GM19035 (cell line): Measurements from ENCODE around the gene PRRC2B.

Source experiments
- ATAC-seq: cut with Tn5 transposase; IDR thresholded peaks from one replicate; pipeline ENCODE4 v1.9.1; 2021; ENCODE audit not compliant: unreplicated experiment

The PRRC2B gene

DNA sequence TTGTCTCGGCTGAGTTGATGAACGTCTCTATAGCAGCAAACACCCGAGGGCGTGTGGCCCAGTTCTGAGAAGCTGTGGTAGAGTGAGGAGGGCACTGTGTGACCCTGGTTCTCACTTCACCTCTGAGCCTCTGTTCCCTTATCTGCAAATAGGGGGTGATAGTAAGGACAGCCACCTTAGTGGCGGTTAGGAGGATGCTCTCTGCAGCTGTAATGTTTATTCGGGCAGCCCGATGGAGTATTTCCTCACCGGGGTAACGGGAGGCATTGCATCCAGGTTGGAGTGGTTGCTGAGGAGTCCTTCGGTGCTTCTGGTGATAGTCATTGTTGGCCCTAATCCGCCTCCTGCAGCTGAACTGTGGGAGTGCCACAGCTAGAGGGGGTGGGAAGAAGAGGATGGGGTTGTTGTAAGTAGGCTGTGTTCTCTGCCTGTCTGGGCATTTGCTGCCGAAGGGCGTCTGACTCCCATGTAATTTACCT lies 13.9 kb downstream of the PRRC2B start:
- ATAC-seq: no peak

DNA sequence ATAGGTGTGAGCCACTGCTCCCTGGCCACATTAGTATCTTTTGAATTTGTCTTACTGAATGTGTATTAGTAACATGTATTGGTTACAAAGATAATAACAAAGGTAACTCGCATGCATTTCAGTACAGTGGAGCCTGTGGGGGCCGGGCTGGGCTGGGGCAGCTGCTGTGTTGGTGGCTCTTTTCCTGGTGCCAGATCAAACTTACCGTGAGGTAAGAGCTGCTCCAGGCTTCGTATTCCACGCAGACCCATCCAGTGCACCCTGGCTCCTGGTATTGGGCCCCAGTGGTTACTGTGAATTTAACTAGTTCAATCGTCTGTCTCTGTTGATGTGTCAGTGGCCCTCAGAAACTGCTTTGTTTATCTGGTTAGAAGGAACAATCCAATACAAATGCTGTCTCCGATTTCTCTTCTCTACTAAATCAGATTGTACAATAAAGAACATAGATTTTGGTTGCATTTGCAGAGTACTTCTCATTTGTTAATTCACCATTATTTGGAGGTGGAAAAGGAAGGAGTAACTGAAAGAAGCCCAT lies 15.6 kb downstream of the PRRC2B start:
- ATAC-seq: no peak

DNA sequence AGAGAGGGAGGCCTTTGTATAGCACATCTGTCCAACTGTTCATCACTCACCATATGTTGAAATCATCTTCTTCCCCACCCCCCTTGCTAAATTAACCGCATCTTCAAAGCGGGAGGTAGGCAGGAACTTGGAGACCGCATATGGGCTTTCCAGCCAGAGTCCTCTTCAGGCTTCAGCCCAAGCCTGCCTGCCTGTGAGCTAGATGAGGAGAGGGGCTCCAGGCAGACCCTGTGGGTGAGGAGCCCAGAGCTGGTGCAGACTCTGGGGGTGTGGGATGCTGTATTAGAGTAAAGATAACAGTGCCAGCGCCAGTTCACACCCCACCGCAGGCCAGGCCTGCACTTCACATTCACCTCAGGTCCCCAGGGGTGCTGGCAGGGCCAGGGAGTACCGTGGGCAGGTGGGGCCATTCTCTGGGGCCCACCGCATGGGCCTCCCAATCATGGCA lies 16.2 kb downstream of the PRRC2B start:
- no peak for ATAC-seq

DNA sequence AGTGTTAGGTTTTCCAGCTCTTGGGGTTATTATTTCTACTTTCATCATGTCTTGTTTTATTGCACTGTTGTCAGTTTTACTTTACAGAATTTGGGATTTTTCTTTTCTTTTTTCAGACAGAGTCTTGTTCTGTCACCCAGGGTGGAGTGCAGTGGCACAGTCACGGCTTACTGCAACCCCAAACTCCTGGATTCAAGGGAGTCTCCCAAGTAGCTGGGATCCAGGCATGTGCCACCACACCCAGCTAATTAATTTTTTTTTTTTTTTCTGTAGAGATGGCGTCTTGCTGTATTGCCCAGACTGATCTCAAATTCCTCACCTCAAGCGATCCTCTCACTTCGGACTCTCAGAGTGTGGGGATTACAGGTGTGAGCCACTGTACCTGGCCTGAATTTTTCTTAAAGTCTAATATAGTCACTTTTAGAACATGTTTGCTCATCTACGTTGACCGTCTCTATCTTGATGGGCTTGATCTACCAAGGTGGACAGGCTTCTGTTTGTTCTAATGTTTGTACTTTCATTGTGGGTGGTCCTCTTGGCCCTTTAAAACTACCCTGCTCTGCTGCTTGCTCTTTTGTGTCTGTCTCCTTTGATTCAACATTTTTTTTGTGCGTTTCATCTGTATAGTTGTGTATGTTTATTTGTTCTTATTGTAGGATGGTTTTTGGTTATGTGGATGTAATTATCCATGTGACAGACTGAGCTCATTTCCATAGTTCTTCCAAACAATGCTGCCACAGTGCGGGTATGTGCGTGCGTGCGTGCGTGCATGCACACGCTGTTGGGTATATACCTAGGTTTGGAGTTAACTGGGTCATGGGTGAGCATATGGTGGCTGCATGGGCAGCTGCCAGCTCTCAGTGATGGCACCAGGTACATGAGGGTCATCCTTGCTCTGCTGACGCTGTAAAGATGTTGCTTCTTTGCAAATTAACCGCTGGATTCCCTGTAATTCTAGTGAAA lies 18.1 kb downstream of the PRRC2B start:
- ATAC-seq: no peak

DNA sequence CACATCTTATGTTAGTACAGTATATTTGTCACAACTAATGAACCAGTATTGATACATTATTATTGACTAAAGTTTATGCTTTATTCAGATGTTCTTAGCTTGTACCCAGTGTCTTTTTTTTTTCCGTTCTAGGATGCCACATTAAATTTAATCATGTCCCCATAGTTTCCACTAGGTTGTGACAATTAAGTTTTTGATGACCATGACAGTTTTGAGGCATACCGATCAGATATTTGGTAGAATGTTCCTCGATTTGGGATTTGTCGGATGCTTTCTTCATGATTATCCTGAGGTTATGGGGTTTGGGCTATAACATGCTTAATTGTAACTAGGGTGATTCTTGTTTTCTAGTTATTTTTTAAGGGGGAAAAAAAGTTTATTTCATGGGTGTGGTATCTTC lies 22.6 kb downstream of the PRRC2B start:
- no peak for ATAC-seq

DNA sequence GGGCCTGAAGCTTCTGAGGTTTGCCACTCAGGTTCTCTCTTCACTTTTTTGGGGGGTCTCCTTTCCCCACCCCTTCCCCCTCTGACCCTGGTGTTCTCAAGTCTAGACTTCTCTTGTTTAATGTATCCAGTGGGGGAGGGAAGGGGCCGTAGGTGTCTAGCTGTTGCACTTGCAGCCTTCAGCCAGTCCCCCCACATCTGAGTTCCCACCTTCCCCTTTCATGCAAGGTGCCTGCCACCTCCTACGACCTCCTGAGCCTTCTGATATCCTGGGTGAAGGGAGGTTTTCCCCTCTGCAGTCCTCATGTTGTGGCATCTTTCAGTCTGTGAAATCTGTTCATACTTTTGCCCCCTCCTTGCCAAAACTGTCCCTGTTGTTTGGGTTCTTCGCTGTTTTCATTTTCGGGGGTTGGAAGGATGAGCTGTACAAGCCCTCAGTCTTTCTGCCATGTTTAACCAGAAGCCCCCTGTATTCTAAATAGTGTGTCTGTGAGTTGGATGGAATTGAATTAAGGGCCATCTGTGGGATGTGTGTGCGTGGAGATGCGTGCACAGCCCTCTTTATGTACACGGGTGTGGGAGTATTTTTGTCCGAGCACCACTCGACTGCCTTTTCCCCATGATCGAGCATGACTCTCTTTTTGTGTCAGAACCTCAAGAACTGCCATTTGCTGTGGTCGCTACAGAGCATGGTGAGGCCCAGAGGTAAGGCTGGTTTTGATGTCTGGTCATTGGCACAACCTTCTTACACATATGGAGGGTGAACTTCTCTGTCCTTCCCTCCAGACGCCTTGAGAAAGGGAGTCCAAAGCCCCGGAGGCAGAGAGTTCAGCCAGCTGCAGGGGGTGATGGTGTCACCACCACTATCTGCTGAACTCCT lies 23.6 kb downstream of the PRRC2B start:
- no peak for ATAC-seq

DNA sequence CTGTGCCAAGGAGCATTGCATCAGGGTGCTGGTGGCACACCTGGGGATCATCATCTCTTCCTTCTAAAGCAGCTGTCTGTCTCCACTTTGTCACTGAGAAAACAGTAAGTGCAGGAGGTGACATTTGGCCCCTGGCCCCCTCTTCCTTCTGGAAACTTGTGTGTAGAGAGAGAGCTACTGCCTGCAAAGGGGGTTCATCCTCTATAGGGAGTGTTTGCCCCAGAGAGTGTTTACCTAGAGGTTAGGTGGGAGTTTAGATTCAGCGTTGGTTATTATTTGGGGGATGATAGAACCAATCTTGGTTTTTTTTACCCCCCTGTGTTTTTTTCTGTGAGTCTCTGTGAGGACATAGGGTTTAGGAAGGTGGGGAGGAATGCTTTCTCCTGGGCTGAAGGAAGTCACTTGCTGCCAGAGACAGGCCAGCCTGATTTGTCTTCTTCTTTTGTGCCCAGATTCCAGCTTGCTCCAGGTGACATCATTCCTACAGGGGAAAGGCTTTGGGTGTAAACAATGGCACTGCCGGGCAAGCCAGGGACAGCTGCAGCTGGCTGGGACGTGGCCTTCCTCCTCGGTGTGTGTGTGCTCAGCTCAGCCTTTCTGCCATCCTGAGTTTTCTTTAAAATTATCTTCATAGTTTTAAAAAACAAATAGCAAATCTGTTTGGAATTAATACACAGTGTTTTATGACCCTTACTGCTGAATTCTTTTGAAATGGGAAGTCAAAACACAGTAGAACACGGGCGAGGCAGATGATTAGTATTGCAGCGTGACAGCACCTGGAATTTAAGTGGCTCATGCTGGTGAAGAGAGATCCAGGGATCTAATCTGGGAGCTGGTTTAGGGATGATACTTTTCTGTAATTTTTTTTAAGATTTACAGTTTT lies 24.5 kb downstream of the PRRC2B start:
- ATAC-seq: no peak

DNA sequence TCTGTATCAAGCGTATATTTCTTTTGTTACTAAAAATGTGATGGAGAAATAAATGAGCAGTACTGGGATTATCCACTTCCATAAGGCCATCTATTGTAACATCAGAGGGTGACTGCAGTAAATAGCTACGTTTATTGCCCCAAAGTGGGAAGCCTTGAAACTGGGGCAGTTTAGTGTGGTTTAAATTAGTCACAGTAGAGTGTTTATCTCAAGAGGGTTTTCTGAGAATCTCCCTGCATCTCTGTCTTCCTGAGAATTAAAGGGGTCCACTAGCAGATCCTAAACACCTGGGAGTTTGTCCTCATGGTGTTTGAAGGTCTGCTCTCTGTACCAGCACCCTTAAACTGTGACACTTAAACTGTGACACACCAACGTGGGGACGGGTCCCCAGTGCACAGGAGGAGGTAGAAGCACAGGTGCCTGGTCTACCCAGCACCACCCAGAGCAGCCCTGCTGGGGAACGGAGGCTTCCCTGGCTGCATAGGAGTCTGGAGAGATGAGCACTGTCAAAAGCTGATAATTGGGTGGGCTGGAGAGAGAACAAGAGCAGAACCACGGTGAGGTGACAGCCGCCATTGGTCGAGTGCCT lies 25.2 kb downstream of the PRRC2B start:
- no peak for ATAC-seq

DNA sequence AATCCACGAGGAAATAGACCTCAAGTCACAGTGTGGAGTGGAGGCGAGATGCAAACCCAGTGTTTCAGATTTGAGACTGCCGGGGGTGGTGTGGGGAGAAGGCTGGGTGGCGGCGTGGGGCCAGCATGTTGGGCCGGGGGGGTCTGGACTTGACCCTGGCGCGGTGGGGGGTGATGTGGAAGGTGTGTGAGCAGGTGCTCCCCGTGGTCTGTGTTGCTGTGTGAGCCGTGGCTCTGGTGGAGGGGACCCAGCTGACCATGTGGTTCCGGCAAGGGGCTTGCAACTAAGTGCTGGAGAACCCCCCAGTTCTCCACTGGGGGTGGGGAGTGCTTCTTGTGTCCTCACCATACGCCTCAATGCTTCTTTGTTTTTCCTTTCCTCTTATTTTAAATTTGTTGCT lies 25.8 kb downstream of the PRRC2B start:
- ATAC-seq: no peak

DNA sequence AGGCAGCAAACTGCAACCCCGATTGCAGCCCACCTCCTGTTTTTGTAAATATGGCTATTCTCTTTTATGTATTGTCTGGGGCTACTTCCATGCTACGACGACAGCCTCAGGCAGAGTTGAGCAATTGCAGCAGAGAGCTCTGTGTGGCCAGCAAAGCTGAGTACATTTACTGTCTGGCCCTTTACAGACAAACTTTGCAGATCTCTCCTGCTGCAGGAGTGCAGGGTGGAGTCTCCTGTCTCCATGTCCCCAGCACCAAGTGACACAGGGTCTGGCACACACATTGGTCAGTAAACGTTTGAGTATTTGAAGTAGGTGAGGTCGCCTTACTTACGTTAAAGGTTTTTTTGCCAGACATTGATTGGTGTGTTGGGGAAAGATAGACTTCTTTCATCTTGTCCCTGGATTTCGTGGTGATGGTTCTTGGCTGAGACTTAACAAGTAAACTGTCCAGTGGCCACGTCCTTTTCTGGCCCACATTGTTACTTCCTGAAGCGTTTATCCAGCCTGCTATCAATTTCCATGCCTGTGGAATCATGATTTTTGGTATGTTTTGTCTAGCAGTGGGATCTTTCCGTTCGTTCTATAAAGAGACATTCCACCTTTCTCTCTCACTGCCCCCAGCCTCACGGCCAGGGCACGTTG lies 27.2 kb downstream of the PRRC2B start:
- no peak for ATAC-seq

DNA sequence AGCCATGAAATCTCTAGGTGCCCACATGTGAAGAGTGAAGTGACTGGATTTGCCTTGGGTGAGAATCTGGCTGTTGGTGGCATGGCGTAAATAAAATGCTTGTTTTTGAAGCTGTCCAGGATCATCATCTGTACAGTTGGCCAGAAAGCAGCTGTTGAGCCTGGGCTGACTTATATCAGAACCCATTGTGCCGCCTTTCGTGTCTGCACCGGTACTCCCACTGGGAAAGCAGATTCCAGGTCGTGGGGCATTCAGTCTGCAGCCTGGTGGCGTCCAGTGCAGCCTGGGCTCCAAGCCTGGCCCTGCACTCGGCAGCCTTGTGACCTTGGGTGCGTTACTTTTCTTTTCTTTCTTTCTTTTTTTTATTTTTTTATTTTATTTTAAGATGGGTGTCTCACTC lies 27.8 kb downstream of the PRRC2B start:
- no peak for ATAC-seq

DNA sequence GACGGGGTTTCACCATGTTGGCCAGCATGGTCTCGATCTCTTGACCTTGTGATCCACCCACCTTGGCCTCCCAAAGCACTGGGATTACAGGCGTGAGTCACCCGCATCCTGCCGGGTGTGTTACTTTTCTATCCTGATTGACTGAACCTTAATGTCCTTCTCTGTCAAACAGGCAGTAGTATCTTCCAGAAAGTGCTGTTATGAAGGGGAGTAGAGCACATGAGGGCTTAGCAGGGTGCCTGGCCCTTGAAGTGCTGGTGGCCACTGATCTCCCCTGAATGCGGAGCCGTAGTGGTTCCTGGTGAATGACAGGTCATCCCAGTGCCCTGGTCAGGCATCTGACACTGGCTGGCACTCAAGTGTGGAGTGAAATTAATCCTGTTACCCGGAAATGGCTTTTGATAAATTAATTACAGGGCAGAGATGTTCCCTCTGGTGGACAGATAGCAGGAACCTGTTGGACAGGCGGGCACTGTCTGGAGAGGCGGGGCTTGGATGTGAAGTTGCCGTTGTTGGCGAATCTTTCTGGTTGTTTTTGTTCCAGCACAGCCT lies 28.4 kb downstream of the PRRC2B start:
- ATAC-seq: no peak

DNA sequence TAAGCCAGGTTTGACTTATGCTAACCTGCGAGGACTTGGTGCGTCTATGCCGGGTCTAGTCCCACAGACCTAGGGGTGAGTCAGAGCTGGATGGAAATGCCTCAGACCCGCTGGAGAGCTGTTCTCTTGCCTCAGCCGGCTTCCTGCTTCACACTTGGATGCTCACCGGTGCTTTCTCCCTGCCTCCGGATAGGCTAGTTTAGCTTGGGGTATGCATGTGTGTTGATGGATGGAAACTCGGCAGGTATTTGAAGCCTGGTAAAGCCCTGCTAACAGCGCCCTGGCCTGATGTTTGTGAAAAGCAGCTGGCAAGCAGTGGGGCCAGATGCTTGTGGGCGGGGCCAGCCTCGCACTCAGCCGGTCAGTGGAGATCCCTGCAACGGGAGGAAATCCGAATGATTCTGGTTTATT lies 29.3 kb downstream of the PRRC2B start:
- ATAC-seq: no peak

DNA sequence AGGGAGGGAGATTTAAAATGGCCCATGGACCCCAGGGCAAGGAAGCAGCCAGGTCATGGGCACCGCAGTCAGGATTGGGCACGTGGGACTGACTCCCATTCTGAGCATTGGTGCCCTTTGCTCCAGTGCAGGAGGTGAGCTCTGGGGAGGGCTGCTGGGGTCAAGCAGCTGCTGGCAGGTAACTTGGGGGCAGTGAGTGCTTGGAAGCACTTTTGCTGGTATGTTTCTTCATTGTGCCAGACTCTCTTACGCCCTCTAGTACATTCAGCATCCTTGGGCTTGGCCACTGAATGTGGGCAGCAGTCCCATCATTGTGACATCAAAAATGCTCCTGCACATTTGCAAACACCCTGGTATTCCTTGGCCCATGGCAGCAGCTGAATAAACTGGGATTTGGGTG lies 32.7 kb downstream of the PRRC2B start:
- no peak for ATAC-seq

DNA sequence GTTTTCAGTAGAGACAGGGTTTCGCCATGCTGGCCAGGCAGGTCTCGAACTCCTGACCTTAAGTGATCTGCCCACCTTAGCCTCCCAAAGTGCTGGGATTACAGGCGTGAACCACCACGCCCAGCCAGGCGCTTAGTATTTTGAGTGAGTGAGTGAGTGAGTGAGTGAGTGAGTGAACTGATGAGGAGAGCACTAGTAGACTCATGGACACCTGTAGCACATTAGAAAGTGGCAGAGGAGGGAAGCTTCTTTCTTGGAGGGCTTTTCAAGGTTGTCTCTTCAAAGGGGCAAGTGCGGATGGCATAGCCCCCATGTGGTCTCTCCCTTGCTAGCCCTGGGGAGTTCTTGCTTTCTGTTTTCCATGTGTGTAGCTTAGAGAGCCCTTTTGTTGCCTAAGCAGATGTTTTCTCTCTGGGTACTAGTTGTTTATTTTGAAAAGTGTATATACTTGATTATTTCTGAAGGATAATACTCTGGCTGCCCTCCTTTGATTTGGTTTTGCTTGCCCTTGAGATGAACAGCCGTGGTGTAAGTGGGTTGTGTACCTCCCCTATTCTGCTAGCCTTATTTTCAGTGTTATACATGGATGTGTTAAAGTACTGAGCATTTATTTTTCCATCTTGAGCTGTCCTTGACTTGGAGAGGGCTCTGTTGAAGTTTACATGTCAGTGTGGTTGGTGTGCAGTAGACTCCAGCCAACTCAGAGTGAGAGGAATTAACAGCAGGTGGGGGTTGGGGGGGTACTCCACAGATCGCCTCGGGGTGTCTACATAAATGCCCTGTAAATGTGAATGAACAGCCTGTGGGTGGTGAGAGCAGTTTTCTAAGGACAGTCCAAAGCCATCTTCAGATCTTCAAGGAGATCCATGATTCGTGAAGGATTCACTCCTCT lies 35.5 kb downstream of the PRRC2B start:
- ATAC-seq: no peak

DNA sequence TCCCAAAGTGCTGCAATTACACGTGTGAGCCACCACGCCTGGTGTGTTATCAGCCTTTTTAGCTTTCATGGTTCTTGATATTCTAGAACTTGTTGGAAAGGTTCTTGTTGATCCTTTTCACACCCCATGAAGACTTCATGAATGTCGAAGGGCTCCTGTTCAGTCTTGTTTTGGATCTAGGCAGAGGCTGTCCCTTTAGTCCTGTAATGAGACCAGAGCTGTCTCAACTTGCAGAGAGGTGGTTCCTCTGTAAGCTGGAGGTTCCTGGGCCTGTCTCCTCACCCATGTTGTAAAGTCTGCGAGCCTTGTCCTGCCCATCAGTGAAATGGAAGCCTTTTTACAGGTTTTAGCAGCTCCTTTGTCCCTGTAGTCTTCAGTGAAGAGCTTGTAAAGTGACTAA lies 38.2 kb downstream of the PRRC2B start:
- ATAC-seq: no peak

DNA sequence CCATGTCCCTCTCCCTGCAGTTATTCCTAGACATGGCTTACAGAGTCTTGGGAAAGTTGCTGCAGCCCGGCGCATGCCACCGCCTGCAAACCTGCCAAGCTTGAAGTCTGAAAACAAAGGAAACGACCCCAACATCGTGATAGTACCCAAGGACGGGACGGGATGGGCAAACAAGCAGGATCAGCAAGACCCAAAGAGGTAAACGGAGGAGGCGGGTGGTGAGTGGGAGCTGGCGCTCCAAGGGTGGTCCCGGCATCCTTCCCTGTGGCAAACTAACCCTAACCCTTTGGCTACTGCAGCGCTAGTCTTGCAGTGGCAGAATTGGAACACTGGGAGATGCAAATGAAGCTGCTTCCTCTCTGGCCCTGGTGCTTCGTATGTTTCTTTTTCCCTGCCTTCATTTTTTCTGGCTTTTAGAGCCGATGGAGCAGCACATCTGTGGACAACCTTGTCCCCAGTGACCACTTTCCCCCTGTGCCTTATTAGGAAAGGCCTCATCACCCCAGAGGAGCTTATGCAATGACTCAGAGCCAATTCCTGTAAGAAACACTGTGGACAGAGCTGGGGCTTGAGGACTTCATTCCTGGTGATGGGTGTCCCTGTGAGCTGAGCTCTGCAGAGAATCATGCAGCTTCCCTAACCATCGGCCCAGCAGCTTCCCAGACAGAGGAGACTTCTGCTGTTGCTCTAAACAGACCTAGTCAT lies 38.9 kb downstream of the PRRC2B start:
- no peak for ATAC-seq
